Right renal pelvis (tissue), 4 donors: Measurements from ENCODE around the gene OMD. TPM values are rescaled to one million over a fixed set of nuclear protein-coding genes. Genes with fewer than 3 reads are reported as not detected.

Source experiments
- DNase-seq, 4 donors: peaks; one replicate each; pipeline ENCODE4 v3.0.0-alpha.2; 2013; ENCODE audit warnings: low read depth in 4 of 4, low spot score in 3 of 4, missing footprints in 1 of 4
- polyA plus RNA-seq, 4 donors: library from polyadenylated mRNA; unstranded; fragments of 120-200 nt; gene quantifications; one replicate each; pipeline ENCODE4 v1.2.1, GENCODE V29; 2013; ENCODE audit not compliant: insufficient read length in 4 of 4

Gene OMD, protein sequence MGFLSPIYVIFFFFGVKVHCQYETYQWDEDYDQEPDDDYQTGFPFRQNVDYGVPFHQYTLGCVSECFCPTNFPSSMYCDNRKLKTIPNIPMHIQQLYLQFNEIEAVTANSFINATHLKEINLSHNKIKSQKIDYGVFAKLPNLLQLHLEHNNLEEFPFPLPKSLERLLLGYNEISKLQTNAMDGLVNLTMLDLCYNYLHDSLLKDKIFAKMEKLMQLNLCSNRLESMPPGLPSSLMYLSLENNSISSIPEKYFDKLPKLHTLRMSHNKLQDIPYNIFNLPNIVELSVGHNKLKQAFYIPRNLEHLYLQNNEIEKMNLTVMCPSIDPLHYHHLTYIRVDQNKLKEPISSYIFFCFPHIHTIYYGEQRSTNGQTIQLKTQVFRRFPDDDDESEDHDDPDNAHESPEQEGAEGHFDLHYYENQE
- 1 to 10 TPM; 1.8 to 6.3 (median 2.2) TPM for polyA plus RNA-seq

GRCh38 chr9:92424340-92424739, at the start of gene OMD:
Gene OMD (minus strand): TSS chr9:92424471. CDS start chr9:92417558, 6,913 bp downstream.
- no peak for DNase-seq

DNA sequence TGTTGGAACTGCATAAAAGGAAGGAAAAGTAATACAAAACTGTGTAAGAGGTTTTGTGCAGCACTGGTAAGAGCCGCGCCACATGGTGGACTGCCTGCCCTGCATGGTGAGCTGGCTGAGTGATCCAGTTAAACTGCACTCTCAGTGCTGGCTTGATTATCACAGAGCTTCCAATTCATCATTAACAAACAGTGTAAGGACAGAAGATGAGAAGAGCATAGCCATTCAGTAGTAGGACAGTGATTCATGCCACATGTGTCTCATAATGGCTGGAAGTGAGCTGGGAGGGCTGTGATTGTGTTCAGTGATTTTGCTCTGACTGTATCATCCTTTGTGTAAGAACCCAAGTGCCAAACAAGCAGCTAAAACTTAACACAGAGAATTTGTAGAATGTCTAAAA, 43.9 kb upstream of the OMD start:
- no peak for DNase-seq

GRCh38 chr9:92467511-92467910, 43.2 kb upstream of the OMD start:
- DNase-seq = no peak

DNA sequence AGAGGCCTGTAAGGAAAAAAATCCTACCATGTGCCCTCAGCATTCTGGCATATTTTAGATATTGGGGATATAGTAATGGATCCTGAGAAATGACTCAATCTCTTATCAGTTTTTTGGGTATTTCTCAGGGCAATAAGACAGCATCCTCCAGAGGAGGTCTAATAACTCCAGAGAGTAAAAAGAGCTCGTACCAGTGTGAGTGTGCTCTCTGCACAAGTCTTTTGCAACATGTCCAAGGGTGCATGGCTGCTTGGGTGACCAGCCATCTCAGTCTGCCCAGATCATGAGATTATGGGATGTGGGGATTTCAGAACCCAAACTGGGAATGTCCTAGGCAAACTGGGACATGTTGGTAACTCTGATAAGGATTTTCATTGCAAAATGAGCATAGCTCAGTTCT, 42.8 kb upstream of the OMD start:
- no peak for DNase-seq

DNA sequence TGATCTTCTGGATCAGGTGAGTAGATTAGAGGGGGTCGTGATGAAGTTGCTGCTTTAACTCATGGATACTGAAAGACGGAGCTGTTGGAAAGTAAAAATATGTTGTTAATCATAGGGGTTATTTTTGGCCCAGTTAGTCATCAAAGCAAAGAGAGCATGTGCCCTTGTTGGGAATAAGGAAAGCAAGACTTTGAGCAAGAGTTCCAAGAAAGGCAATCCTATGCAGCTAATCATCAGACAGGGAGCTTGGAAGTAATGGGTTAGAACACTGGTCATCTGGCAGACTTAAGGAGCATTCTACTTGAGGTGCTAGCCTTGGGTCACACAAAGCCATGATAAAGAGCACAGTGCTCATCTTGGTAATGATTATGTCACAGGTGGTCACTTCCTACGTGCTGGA, 39.7 kb upstream of the OMD start:
- DNase-seq = no peak

GRCh38 chr9:92463387-92463786, 39.1 kb upstream of the OMD start:
- DNase-seq = no peak

DNA sequence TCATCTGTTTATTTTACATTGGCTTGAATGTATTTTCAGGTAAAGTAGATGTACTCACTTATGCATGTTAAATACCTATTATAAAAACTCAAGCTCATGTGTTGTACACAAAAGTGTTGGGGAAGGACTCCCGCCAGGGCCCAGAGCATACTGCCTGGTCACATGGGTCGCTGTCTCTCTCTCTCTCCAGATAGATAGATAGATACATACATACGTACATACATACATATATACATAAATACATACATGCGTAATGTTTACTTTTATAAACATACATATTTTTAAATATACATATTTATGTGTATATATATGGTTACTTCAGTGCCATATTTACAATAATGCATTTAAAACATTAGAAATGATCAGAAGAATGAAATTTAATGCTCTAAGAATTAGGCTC, 33.3 kb upstream of the OMD start:
- DNase-seq = no peak

- DNase-seq = no peak
Measured at GRCh38 chr9:92455217-92455616, 30.9 kb upstream of the OMD start.

DNA sequence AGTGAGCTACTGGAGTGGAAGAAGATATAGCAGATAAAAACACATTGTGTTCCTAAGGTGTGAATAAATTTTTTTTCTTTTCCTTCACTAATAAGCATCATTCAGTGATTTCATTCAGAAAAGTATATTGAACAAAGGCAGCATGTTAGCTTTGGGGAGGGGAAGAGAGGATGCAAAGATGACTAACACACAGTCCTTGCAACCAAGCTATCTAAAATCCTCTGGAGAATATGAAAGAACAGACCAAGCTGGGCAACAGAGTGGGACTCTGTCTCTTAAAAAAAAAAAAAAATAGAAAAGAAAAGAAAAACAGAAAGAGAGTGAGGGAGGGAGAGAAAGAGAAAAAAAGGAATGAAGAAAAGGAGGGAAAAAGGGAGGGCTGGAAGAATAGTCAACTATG, 22.3 kb upstream of the OMD start:
- no peak for DNase-seq

- no peak for DNase-seq
Measured at GRCh38 chr9:92444841-92445240, 20.6 kb upstream of the OMD start.

- DNase-seq = no peak
Measured at GRCh38 chr9:92440751-92441046, 16.4 kb upstream of the OMD start.

DNA sequence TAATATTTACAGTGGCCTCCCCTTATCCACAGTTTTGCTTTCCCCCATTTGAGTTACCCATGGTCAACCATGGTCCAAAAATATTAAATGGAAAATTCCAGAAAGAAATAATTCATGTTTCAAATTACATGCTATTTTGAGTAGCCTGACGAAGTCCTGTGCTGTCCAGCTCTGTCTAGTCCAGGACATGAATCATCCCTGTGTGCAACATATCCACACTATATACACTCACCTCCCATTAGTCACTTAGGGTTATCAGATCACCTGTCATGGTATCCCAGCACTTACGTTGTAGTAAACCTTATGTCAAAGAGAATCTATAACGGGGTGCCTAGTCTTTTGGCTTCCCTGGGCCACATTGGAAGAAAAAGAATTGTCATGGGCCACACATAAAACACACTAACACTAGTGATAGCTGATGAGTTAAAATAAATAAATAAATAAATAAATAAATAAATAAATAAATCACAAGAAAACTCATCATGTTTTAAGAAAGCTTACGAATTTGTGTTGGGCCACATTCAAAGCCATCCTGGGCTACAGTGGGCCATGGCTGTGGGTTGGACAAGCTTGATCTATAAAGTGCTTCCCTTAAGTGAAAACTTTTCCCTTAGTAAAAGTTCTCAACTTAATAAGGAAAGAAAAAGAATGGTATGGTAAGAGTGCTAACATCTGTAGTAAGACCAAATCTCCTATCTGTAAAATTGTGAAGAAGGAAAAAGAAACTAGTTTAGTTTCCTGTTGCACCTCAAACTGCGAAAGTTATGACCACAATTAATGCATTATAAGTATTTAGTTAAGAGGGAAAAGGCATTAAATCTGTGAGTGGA, 15.9 kb upstream of the OMD start:
- no peak for DNase-seq

- no peak for DNase-seq
Measured at GRCh38 chr9:92438900-92439526, 14.7 kb upstream of the OMD start.

DNA sequence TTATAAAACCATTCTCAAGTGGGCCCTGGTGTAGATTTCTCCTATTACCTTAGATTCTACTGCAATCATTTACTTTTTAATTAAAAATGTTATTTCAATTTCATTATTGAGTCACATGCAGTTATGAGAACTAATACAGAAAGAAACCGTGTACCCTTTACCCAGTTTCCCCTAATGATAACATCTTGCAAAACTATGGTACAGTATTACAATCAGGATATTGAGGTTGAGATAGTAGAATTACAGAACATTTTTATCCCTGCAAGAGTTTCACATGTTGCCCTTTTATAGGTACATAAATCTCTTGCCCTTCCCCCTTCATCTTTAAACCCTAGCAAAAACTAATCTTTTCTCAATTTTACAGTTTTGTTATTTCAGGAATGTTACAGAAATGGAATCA, 11.0 kb upstream of the OMD start:
- no peak for DNase-seq

DNA sequence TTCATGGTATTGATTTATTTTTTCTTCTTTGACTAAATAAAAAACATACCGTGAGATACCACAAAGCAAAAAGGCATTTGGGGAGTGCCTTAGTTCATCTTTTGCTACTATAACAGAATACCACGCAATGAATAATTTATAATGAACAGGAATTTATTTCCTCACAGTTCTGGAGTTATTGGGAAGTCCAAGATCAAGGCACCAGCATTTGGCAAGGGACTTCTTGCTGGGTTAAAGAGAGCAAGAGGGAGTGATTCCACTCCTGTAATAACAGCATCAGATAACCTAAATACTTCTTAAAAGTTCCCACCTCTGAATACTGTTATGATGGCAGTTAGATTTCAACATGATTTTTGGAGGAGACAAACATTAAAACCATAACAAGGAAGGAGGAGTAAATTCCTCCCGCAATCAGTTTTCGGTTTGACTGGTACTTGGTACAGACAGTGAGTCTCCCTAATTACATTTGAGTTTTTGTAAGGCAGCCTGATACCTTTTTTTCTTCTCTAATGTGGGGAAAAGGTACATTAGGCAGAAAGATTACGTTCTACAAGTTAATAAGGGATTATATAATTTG, 8.8 kb upstream of the OMD start:
- no peak for DNase-seq

- DNase-seq = no peak
Measured at GRCh38 chr9:92432350-92432749, 8.1 kb upstream of the OMD start.

- no peak for DNase-seq
Measured at GRCh38 chr9:92429836-92430235, 5.6 kb upstream of the OMD start.

DNA sequence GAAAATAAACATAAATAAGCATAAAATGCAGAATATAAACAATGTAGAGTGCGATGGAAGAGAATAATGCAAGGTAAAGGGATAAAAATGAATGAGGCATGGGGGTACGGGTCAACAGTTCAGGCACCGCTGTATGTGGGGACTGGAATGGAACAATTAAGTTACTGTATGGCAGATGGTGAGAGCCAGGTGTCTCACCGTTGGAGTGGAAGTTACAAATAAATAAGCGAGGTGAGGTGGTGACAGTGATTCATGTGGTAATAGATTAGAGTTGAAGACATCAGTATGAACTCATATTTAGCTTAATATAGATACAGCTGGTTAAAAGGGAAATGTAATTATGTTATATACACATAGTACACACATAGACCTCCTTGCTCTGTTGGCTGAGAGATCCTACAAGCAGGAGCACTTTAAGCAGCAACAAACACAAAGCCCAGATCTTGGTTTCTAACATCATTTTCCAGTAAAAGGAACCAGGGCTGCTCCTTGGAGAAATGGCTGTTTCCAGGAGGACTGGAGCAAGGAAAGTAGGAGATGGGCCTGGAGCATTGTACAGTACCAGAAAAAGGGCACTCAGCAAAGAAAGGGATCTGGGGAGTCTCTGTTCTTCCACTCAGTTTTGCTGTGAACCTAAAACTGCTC, 2.4 kb upstream of the OMD start:
- DNase-seq = no peak

DNA sequence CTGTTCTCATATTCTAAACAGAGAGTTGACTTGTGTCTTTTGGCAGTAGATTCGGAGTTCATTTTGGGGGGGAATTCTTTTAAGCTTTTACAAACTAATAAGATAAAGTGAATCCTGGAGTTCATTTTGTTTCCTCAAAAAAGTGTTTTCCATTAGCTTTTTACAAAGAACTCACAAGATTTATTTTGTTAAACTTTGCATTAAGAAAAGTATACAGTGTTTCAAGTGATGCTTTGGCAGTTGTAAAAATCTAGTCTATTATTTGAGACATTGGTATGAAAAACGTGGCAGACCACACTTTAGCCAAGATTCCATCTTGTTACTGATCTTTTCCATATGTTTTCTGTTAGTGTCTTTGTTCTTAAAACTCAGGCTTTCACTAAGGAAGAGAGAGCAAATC, 1.2 kb upstream of the OMD start:
- DNase-seq = peak; percentile 54 to 76 (median 60)

GRCh38 chr9:92423612-92424011, 659 bp downstream of the OMD start:
- DNase-seq = no peak
